Stimulated activated CD8-positive, alpha-beta memory T cell treated with anti-CD3 and anti-CD28 coated beads, Interleukin-12 subunit alpha, Interleukin-12 subunit beta, amount 100 ng/mL, for 4 hours (primary cell): ENCODE data around the gene LRP10.
A peak's percentile ranks its signal among the peaks of the same experiment; 100 is the strongest.

ENCODE experiments used
- DNase-seq: peaks from one replicate; pipeline ENCODE4 v3.0.0-alpha.2; 2020; ENCODE audit warnings: low read depth

The LRP10 gene

DNA sequence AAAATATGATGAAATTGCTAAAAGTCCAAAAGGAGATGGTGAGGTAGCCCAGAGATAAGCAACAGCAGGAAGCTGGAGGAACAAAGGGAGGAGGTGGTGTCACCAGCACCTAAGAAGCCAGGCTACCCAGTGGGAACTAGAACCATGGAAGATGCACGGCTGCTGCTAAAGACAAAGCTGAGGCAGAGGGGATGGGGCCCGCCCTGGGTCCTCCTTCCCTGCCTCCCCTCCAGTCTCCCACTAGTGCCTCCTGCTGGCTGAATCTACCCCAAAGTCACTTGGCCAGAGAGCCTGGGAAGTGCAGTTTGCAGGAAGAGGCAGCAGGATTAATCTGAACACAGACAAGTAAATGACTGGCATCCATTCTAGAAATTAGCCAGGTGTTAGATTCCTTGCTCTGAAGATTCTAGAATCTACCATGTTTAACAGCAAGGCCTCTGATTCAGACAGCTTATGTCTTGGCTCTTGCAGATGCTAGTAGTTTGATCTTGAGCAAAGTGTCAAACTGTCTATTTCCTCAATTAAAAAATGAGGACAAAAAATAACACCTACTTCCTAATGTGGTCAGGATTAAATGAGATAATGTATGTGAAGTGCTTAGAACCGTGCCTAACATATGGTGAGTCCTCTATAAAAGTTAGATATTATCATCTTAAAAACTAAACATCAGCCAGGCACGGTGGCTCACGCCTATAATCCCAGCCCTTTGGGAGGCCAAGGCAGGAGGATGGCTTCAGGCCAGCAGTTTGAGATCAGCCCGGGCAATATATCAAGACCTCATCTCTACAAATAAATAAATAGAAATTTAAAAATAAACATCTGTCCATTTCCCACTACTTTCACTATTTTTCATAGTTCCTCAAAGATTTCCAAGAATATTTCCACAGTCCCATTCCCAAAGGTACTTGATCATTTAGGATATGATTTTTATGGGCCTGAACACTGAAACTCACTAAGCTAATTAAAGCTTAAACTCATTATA is 5.8 kb upstream of the LRP10 start:
- DNase-seq = no peak

DNA sequence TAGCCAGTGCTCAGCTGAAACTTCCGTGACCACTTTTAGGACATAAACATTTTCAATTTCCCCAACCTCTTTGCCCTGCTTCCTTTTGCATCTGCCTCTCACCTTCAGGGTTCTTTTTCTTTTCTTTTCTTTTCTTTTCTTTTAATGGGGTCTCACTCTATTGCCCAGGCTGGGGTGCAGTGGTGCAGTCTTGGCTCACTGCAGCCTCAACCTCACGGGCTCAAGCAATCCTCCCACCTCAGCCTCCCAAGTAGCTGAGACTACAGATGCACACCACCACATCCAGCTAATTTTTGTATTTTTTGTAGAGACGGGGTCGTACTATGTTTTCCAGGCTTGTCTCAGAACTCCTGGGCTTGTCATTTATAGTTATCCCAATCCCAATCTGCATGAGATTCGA is 4.7 kb upstream of the LRP10 start:
- DNase-seq = no peak

DNA sequence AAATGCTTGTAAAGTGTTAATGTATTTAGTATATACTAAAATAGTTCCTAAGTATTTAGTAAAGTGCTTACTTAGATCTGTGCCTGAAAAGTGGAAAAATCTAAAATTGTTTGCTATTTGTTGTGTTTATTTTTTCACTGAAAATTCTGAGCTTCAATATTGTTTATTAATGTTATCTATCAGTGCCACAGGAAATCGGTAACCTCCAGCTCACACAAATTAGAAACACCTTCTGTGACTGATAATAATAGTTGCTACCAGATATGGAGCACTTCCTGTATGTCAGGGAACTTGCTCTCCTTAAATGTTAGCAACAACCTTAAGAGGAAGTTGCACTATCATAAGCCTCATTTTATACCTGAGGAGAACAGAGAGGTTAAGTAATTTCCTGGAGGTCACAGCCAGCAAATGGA is 723 bp upstream of the LRP10 start:
- no peak for DNase-seq

DNA sequence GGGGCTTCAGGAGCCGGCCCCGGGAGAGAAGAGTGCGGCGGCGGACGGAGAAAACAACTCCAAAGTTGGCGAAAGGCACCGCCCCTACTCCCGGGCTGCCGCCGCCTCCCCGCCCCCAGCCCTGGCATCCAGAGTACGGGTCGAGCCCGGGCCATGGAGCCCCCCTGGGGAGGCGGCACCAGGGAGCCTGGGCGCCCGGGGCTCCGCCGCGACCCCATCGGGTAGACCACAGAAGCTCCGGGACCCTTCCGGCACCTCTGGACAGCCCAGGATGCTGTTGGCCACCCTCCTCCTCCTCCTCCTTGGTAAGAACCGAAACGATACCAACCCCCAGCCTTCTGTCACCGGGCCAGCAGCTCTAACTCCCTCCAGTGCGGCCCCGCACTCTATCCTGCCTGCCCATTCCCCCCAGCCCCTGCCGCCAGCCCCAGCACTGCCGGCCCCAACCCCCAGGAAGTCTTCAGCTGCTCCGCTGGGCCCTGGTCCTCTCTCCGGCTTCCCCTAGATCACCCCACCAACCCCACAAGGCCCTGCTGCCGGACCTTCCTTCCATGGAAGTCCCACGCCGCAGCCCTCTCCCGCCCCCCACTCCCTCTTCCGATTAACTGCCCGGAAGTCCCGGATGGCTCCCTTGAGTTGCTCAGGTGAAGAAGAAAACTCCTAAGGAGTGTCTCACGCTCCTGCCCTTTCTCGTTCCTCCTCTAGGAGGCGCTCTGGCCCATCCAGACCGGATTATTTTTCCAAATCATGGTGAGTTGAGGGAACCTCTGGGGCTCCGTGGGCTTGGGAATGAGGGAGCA is 693 bp downstream of the LRP10 start:
- peak; percentile 45 for DNase-seq

DNA sequence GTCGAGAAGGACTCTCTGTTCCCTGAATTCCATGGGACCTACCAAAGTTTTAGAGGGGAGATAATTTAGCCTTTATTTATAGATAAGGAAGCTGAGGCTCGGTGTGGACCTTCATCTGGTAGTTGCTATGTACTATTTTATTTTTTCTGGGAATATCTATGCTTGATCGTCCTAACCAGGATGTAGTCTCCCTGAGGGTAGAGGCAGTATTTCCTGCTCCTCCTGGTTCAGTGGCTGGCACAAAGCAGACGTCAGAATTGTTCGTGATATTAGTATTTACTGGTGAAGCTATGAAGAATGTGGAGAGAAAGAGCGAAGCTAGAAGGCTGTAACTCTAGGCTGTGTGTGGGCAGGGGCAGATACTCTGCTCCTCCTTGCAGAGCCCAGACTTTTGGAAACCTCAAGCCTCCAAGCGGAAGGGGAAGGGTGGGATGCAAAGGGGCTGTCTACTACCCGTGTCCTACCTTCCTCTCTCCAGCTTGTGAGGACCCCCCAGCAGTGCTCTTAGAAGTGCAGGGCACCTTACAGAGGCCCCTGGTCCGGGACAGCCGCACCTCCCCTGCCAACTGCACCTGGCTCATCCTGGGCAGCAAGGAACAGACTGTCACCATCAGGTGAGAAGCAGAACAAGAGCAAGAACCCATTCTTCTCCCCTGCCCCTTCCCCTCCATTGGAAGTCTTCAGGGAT is 1.4 kb downstream of the LRP10 start:
- no peak for DNase-seq

DNA sequence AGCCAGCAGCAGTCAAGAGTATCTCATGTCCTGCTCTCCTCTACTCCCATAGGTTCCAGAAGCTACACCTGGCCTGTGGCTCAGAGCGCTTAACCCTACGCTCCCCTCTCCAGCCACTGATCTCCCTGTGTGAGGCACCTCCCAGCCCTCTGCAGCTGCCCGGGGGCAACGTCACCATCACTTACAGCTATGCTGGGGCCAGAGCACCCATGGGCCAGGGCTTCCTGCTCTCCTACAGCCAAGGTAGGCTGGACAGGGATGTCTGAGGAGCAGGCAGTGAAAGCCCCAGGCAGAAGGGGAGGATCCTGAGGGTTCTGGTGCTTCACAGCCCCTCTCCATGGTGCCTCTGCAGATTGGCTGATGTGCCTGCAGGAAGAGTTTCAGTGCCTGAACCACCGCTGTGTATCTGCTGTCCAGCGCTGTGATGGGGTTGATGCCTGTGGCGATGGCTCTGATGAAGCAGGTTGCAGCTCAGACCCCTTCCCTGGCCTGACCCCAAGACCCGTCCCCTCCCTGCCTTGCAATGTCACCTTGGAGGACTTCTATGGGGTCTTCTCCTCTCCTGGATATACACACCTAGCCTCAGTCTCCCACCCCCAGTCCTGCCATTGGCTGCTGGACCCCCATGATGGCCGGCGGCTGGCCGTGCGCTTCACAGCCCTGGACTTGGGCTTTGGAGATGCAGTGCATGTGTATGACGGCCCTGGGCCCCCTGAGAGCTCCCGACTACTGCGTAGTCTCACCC is 3.6 kb downstream of the LRP10 start:
- DNase-seq = no peak

DNA sequence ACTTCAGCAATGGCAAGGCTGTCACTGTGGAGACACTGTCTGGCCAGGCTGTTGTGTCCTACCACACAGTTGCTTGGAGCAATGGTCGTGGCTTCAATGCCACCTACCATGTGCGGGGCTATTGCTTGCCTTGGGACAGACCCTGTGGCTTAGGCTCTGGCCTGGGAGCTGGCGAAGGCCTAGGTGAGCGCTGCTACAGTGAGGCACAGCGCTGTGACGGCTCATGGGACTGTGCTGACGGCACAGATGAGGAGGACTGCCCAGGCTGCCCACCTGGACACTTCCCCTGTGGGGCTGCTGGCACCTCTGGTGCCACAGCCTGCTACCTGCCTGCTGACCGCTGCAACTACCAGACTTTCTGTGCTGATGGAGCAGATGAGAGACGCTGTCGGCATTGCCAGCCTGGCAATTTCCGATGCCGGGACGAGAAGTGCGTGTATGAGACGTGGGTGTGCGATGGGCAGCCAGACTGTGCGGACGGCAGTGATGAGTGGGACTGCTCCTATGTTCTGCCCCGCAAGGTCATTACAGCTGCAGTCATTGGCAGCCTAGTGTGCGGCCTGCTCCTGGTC is 4.3 kb downstream of the LRP10 start:
- DNase-seq = no peak

DNA sequence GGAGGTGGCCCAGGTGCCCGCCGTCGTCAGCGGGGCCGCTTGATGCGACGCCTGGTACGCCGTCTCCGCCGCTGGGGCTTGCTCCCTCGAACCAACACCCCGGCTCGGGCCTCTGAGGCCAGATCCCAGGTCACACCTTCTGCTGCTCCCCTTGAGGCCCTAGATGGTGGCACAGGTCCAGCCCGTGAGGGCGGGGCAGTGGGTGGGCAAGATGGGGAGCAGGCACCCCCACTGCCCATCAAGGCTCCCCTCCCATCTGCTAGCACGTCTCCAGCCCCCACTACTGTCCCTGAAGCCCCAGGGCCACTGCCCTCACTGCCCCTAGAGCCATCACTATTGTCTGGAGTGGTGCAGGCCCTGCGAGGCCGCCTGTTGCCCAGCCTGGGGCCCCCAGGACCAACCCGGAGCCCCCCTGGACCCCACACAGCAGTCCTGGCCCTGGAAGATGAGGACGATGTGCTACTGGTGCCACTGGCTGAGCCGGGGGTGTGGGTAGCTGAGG is 5.5 kb downstream of the LRP10 start:
- no peak for DNase-seq

DNA sequence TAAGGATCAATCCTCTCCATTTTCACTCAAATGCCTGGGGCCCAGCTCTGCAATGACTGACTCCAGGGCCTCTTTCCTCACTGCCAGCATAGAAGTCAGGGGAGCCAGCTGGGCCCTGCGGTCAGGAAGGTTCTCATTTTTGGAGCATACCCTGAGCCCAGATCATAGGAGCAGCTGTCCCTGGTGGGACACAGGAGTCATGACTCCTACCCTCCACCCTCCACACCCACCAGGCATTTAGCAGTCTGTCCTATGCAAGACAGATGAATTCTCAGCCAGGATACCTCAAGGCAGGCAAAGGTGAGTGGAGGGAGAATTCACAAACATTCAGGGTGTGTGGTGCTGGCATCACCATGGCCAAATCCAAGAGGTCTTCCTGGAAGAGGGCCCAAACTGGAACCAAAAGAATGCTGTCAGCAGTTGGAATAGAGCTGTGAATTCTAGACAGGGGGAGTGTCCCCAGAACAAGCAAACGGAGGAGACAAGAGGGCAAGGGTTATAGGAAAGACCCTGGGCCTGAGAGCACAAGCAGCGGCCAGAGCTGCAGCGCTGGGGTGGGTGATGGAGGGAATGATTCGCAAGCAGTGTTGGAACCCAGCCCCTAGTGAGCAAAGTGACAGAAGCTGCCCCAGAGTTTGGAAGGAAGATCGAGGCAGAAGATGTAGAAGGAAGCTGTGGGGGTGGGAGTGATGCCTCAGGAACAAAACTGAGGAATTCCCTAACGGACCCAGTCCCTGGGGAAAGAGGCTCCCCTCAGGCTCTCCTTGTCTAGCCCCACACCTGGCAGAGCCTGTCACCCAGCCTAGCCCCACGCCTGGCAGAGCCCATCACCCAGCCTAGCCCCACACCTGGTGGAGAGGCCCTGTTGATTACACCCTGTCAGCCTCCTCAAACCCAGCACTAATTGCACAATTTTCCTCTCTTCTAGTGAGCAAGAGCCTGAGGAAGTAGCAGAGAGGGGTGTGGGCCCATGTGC is 7.0 kb downstream of the LRP10 start:
- DNase-seq = no peak

DNA sequence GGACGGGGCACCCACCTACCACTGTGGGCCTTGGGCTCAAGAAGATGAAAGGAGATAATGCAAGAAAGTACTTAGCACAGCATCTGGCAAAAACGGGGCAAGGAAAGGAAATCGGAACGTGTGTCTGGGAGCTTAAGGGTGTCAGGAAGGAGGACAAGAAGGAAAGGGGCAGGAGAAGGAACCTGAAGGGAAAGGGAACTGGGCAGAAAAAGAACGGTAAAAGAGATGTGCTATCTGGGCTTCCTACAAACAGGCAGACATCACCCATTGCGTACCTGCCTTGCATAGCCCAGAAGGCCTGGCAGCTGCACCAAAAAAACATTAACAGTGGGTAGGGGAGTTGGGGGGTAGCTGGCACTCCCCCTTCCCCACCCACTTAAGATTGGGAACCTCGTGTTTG is 10.5 kb downstream of the LRP10 start:
- DNase-seq = no peak

DNA sequence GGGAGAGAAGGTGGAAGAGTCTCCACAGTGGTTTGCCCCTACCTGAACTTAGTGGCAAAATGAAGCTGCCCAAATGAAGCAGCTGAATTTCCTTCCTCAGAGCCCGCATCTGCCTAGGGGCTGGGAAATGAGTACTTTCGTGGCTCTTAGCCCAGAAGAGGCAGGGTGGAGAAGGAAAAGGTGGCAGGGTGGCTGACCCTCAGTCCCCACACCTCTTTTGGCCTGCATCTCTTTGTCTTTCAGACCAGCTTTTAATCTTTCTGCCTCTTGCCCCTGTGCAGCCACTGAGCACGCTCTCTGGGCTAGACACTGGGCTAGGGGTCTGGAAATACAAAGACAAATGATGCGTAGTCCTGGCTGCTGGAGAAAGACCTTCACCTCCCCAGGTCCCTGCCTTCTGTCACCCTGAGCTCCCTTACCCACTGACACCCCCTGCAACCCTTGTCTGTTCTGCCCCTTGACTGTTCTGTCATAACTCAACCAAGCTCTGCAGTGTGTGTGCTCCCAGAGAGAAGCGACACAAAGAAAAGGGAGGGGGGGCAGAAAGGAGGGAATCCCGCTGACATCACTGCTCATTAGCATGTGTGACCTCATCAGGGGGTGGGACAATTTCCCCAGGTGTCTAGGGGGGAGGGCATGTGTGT is 11.1 kb downstream of the LRP10 start:
- DNase-seq = peak; percentile 33

DNA sequence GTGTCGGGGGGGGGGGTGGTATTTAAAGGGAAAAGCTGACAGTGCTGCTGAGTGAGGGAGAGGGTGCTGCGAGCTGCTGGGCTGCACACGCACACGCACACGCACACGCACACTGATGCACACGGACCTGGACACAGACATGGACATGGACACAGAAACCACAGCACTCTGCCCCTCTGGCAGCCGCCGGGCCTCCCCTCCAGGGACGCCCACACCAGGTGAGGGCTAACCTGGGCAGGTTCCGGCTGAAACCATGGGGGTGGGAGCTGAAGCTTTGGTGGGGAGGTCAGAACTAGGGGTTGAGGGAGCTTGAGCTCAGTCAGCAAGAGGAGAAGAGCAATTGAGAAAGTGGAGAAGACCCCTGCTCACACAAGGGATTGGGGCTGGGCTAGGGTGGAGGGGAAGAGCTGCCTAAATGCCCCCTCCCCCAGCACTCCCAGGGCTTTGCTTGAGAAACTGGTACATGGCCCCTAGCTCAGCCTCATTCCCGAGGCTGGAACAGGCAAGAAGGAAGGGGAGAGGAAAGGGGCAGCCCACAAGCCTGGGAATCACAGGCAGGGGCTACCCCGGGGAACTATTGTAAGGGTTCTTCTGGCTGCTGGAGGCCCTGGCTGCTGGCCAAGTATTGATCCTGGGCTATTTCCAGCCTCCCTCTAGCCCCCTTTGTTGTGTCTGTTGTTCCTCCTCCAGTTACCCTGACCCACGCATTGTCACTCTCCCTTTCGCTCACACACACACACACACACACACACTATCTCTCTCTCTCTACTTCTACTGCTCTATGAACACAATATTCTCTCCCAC is 11.8 kb downstream of the LRP10 start, which contains the start of gene REM2:
TSS of gene REM2 (plus strand) at position 50 of the 804 bp plus-strand sequence. CDS start at position 116, 66 bp downstream.
- DNase-seq = no peak

DNA sequence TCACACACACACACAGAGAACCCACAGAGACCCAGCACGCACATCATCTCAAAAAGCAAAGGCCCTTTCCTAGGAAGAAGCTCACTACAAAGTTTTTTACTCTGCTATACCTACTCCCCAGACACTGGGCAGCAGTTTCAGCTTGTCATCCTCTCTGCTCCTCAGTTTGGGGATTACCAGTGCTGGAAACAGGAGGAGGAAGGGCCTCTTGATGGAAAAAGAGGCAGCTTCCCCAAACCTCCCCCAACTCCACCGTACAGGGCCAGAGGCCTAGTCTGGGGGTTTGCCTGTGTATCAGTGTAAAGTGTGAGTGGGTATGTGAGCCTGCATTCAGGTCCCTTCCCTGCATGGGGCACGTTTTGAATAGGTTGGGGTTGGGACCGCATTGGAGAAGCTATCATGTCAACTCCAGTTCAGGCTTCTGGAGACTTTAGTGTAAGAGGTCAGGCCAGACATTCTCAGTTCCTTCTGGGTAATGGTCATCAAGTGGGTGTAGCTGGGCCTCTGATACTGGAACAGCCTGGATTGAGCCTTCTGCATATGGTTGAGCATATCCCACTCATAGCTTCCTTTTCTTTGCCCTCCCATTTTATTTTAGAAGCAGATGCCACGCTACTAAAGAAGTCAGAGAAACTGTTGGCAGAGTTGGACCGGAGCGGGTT is 12.7 kb downstream of the LRP10 start:
- DNase-seq = no peak

DNA sequence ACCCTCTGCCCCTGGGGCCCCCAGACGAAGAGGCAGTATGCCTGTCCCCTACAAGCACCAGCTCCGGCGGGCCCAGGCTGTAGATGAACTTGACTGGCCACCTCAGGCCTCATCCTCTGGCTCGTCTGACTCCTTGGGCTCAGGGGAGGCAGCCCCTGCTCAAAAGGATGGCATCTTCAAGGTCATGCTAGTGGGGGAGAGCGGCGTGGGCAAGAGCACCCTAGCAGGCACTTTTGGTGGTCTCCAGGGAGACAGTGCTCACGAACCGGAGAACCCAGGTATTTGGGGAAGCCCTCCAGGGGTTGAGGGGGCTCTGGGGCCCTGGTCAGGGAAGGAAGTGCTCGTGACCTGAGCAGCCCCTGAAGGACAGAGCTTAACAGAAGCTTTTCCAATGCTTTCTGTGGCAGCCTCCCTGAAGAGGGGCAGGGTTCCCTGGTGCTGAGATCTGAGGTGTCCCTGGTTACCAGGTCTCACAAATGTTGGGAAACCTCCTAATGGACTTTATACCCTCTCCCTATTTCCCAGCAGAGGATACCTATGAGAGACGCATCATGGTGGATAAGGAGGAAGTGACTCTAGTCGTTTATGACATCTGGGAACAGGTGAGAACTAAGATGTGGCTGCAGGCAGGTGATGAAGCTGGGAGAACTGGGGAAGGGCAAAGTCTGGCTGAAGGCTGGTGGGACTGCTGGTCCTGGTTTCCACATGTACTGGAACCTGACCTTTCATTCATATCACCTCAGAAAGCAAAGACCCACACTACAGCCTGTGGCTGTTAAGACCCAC is 13.4 kb downstream of the LRP10 start:
- no peak for DNase-seq

DNA sequence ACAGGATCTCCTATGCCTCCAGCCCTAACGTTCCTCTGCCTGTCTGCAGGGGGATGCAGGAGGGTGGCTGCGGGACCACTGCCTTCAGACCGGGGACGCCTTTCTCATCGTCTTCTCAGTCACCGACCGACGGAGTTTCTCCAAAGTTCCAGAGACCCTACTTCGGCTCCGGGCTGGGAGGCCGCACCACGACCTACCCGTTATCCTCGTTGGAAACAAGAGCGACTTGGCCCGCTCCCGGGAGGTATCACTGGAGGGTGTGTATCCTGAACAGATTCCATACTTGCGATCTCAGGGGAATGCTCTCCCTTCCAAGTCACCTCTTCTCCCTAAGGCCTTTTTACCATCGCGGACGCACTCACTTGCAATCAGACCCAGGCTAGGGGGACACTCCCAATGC is 14.4 kb downstream of the LRP10 start:
- no peak for DNase-seq

DNA sequence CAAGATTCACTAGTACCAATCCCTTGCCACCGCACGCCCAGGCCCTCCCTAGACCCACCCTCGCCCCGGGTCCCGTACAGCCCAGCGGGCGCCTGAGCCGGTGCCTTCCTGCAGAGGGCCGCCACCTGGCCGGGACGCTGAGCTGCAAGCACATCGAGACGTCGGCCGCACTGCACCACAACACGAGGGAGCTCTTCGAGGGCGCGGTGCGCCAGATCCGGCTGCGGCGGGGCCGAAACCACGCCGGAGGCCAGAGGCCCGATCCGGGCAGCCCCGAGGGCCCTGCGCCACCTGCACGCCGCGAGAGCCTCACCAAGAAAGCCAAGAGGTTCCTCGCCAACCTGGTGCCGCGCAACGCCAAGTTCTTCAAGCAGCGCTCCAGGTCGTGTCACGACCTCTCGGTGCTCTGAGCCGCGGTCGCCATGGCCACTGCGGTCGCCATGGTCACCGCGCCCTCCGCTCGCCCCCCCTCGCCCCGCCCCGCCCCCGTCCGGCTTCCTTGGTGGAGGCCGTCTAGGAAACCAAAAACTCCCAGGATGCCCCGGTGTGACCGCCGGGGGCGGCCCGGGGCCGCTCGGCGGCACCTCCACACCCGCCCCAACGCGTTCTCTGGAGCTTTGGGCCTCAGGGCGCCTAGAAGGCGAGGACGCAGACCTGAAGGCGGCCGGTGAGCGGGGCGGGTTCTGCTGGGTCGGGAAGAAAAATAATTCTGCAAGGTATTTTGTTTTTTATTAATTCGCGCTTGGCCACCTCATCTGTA is 15.1 kb downstream of the LRP10 start:
- DNase-seq = peak; percentile 62
